ENCODE measurements around the gene DAPK3. TPM values are rescaled to one million over a fixed set of nuclear protein-coding genes. Genes with fewer than 3 reads are reported as not detected.

DAPK3 gene
- total and polyA plus RNA-seq, 8 donors = 20.6 to 61.4 (median 30.4) TPM

GRCh38 chr19:3932931-3933810 lies 37.7 kb downstream of the DAPK3 start, which contains the start of gene NMRK2:
NMRK2 (plus strand) TSS chr19:3933069; CDS start chr19:3933672, 603 bp downstream.
- TF ChIP-seq, protein P1, sequence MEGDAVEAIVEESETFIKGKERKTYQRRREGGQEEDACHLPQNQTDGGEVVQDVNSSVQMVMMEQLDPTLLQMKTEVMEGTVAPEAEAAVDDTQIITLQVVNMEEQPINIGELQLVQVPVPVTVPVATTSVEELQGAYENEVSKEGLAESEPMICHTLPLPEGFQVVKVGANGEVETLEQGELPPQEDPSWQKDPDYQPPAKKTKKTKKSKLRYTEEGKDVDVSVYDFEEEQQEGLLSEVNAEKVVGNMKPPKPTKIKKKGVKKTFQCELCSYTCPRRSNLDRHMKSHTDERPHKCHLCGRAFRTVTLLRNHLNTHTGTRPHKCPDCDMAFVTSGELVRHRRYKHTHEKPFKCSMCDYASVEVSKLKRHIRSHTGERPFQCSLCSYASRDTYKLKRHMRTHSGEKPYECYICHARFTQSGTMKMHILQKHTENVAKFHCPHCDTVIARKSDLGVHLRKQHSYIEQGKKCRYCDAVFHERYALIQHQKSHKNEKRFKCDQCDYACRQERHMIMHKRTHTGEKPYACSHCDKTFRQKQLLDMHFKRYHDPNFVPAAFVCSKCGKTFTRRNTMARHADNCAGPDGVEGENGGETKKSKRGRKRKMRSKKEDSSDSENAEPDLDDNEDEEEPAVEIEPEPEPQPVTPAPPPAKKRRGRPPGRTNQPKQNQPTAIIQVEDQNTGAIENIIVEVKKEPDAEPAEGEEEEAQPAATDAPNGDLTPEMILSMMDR (IDR thresholded peaks at IDR 0.05) = no peak
- FAIRE-seq = no peak
- Histone ChIP-seq H3K36me3 (no peaks in the 10 kb centered on the region), H3K4me3 (no peak within 1 kb of the TSS), H3K4me1 (peaks cover 0 to 3% (median 0%) of the 10 kb centered on the region in 3 donors), H3K27me3 (peaks cover 0 to 3% (median 0%) of the 10 kb centered on the region in 4 donors), H3K9me3 (no peaks in the 10 kb centered on the region), H3K27ac (no peak within 1 kb of the TSS)
- DNase-seq = no peak
- intact Hi-C loops (cut with DNase I) = no loop called here
- WGBS, 2 donors = 11 to 13% methylated on average over 40 to 51 of the region's 51 CpGs
- ATAC-seq = peak in 1 of 4 donors; percentile 27

GRCh38 chr19:3931041-3931440 lies 39.9 kb downstream of the DAPK3 start:
- FAIRE-seq (no peak), DNase-seq (peak in 4 of 6 donors; percentile 28 to 71 (median 69)), ATAC-seq (peak; percentile 54 to 97 (median 74))
- Histone ChIP-seq H3K4me1 (peaks cover 0 to 3% (median 0%) of the 10 kb centered on the region in 3 donors), H3K36me3 (no peaks in the 10 kb centered on the region), H3K9me3 (no peaks in the 10 kb centered on the region), H3K27ac (no peak overlapping the region), H3K27me3 (peaks cover 0 to 3% (median 0%) of the 10 kb centered on the region in 4 donors), H3K4me3 (no peak overlapping the region)
- TF ChIP-seq, protein P1 (IDR thresholded peaks at IDR 0.05) = no peak
- intact Hi-C loops (cut with DNase I) = no loop called here
- WGBS, 2 donors = 33 to 41% methylated on average over 8 of the region's 8 CpGs

- TF ChIP-seq, protein P1 (IDR thresholded peaks at IDR 0.05) = no peak
- intact Hi-C loops (cut with DNase I) = no loop called here
- 68 to 84% methylated on average over 1 of the region's 1 CpG for WGBS, 2 donors
- FAIRE-seq (no peak), ATAC-seq (no peak), DNase-seq (no peak)
- Histone ChIP-seq H3K4me1 (no peaks in the 10 kb centered on the region), H3K27ac (no peak overlapping the region), H3K27me3 (no peaks in the 10 kb centered on the region), H3K36me3 (no peaks in the 10 kb centered on the region), H3K4me3 (no peak overlapping the region), H3K9me3 (no peaks in the 10 kb centered on the region)
Measured at GRCh38 chr19:3923912-3924311, 47.0 kb downstream of the DAPK3 start.

GRCh38 chr19:3923096-3923758 lies 47.7 kb downstream of the DAPK3 start:
- TF ChIP-seq, protein P1 (IDR thresholded peaks at IDR 0.05) = no peak
- intact Hi-C loops (cut with DNase I) = no loop called here
- DNase-seq (no peak), ATAC-seq (no peak), FAIRE-seq (no peak)
- Histone ChIP-seq H3K27me3 (no peaks in the 10 kb centered on the region), H3K4me3 (no peak overlapping the region), H3K4me1 (no peaks in the 10 kb centered on the region), H3K9me3 (no peaks in the 10 kb centered on the region), H3K36me3 (no peaks in the 10 kb centered on the region), H3K27ac (no peak overlapping the region)
